Thyroid gland (tissue), 4 donors: ENCODE data around the gene SPRR2E. TPM values are rescaled to one million over a fixed set of nuclear protein-coding genes. Genes with fewer than 3 reads are reported as not detected.
"Not testable (repeated sequence)": the region's sequence is repeated elsewhere in the genome, so short reads cannot be mapped to it uniquely, and the experiment has no call there.

Experiments
- DNase-seq, 2 donors: peaks; one replicate each; pipeline ENCODE4 v3.0.0-alpha.2; 2019
- H3K27ac ChIP-seq, 3 donors: fragments of 200-600 bp; sonication (generic); 1 replicate in 2 of 3; 2 replicates in 1 of 3; pipeline ENCODE4 v1.5.1; 2016 to 2019; ENCODE audit warnings: mild to moderate bottlenecking in 1 of 3, moderate library complexity in 1 of 3
- H3K27me3 ChIP-seq: fragments of 200-600 bp; sonication (generic); one replicate; pipeline ENCODE4 v1.5.1; 2019
- H3K36me3 ChIP-seq, 2 donors: fragments of 200-600 bp; sonication (generic); one replicate each; pipeline ENCODE4 v1.5.1; 2016 to 2019
- H3K4me1 ChIP-seq, 2 donors: fragments of 200-600 bp; sonication (generic); one replicate each; pipeline ENCODE4 v1.5.1; 2017 to 2019
- H3K4me3 ChIP-seq, 3 donors: fragments of 200-600 bp; sonication (generic); replicated peaks in 1 of 3; 1 replicate in 2 of 3; 2 replicates in 1 of 3; pipeline ENCODE4 v1.5.1; 2016; ENCODE audit warnings: mild to moderate bottlenecking in 1 of 3
- H3K9me3 ChIP-seq: fragments of 200-600 bp; sonication (generic); one replicate; pipeline ENCODE4 v1.5.1; 2017
- POLR2A ChIP-seq, 2 donors: fragments of 450-650 bp; IDR thresholded peaks; one replicate each; pipeline ENCODE4 v1.6.1; 2017; ENCODE audit warnings: antibody characterized with exemption in 2 of 2, mild to moderate bottlenecking in 2 of 2, moderate library complexity in 1 of 2
- WGBS, 2 donors: methylation state at CpG; one replicate each; pipeline ENCODE4 v1.1.5; 2017; 5-methylcytosine and 5-hydroxymethylcytosine counted together
- intact Hi-C: fragments of 100-400 bp; cut with DNase I; formaldehyde crosslinking; loops from one replicate; pipeline ENCODE4 v1.15.1; 2023
- small RNA-seq: library from RNA; depleted of rRNA; stranded (forward); fragments of <200 nt; gene quantifications from one replicate; pipeline ENCODE3, GENCODE V24; 2016
- total RNA-seq, 4 donors: library from RNA; depleted of rRNA; stranded (reverse); fragments of >200 nt; gene quantifications; one replicate each; pipeline ENCODE4 v1.2.3, GENCODE V29; 2016
- TF ChIP-seq, protein P1 (sequence below), 6 experiments: fragments of 200-600 bp in 3 of 6; fragments of 450-650 bp in 3 of 6; sonication (generic) in 3 of 6; IDR thresholded peaks; one replicate each; pipeline ENCODE4 v1.5.1; 2016 to 2019; ENCODE audit warnings: antibody characterized with exemption in 6 of 6, mild to moderate bottlenecking in 2 of 6, inconsistent platforms in 1 of 6, moderate library complexity in 1 of 6

The SPRR2E gene
- total RNA-seq, 4 donors from 2014 or later, result not detected

DNA sequence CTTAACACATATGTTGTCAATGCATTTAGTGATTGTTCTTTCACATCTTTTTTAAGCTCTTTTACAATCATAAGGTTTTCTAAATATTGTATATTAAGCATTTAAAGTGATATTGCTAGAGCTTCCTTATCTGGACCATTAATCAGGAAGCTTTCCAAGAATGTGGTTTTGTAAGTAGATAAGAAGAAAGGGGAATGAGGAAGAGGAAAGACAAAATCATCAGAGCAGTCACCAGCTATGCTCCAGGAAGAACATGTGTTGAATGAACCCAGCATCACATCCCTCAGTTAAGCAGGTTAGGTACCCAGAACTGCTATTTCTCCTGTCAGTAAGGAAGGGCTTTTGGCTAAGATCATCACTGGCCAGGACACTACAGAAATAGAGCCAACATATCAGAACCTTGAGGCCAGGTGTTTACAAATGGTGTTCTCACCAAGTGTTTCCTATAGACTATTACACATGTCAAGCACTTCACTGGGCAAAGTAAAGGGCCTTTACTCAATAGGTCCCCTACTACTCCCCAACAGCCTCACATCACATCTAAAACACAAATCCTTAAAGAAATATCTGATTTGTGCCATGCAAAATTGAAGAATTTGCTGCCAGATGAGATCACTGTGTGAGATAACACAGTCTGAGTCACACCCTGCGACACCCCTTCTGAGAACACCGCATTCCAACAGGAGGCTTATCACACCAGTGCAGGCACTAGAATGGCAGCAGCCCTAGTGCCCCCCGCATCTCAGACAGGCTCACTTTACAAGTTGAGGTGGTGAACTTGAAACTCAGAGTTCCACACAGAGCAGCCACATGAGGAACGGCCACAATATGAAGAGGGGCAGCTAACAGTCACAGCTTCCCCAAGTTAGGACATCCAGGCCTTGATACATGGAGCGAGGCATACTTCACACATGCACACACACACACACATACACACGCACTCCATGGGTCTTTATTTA is 35.2 kb downstream of the SPRR2E start:
- intact Hi-C loops, result no loop called here
- Histone ChIP-seq H3K36me3 (no peaks in the 10 kb centered on the region), H3K4me1 (no peaks in the 10 kb centered on the region), H3K27ac (no peak overlapping the region), H3K4me3 (no peak overlapping the region), H3K9me3 (no peaks in the 10 kb centered on the region), H3K27me3 (no peaks in the 10 kb centered on the region)
- DNase-seq, result no peak
- 71 to 82% methylated on average over 6 of the region's 6 CpGs for WGBS, 2 donors
- TF ChIP-seq, protein P1, sequence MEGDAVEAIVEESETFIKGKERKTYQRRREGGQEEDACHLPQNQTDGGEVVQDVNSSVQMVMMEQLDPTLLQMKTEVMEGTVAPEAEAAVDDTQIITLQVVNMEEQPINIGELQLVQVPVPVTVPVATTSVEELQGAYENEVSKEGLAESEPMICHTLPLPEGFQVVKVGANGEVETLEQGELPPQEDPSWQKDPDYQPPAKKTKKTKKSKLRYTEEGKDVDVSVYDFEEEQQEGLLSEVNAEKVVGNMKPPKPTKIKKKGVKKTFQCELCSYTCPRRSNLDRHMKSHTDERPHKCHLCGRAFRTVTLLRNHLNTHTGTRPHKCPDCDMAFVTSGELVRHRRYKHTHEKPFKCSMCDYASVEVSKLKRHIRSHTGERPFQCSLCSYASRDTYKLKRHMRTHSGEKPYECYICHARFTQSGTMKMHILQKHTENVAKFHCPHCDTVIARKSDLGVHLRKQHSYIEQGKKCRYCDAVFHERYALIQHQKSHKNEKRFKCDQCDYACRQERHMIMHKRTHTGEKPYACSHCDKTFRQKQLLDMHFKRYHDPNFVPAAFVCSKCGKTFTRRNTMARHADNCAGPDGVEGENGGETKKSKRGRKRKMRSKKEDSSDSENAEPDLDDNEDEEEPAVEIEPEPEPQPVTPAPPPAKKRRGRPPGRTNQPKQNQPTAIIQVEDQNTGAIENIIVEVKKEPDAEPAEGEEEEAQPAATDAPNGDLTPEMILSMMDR (IDR thresholded peaks at IDR 0.05), result no peak
- no peak for TF ChIP-seq POLR2A (IDR thresholded peaks at IDR 0.05)

DNA sequence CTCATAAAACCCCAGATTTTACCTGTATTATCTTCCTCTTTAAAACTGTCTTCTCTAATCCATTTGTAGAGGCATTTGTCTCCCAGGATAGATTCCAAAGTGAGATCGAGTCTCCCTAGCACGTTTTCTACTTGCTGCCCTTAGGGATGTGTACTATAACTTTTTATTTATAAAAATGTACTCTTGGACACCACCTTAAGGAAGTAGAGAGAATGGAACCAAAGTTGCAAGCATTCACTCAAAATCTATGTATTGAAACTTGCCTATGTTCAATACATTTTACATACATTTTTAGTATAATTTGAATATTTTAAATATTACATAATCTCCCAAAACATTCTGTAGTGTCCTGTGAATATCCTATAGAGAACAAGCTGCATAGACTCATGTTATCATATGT is 36.2 kb downstream of the SPRR2E start:
- DNase-seq, result no peak
- H3K27me3 ChIP-seq, result no peaks in the 10 kb centered on the region
- H3K9me3 ChIP-seq, result no peaks in the 10 kb centered on the region
- H3K27ac ChIP-seq, result no peak overlapping the region
- no peaks in the 10 kb centered on the region for H3K4me1 ChIP-seq
- intact Hi-C loops, result no loop called here
- no peaks in the 10 kb centered on the region for H3K36me3 ChIP-seq
- WGBS, 2 donors, result 55 to 64% methylated on average over 2 of the region's 2 CpGs
- no peak for TF ChIP-seq POLR2A (IDR thresholded peaks at IDR 0.05)
- TF ChIP-seq, protein P1 (IDR thresholded peaks at IDR 0.05), result no peak
- no peak overlapping the region for H3K4me3 ChIP-seq

- 47 to 64% methylated on average over 2 of the region's 2 CpGs for WGBS, 2 donors
- Histone ChIP-seq H3K36me3 (no peaks in the 10 kb centered on the region), H3K27me3 (no peaks in the 10 kb centered on the region), H3K9me3 (no peaks in the 10 kb centered on the region), H3K4me1 (no peaks in the 10 kb centered on the region), H3K4me3 (no peak within 1 kb of the TSS), H3K27ac (no peak within 1 kb of the TSS)
- intact Hi-C loops, result no loop called here
- TF ChIP-seq POLR2A (IDR thresholded peaks at IDR 0.05), result no peak
- TF ChIP-seq, protein P1 (IDR thresholded peaks at IDR 0.05), result no peak
- DNase-seq, result no peak
Measured at GRCh38 chr1:153057375-153057774, 37.0 kb downstream of the SPRR2E start, which contains the start of gene SPRR2A. Gene SPRR2A (minus strand): TSS chr1:153057512. CDS start chr1:153056735, 777 bp downstream.

GRCh38 chr1:153056111-153056510 is 38.2 kb downstream of the SPRR2E start:
- intact Hi-C loops, H3K4me1 ChIP-seq, H3K4me3 ChIP-seq, DNase-seq, H3K36me3 ChIP-seq, H3K27ac ChIP-seq, H3K27me3 ChIP-seq, H3K9me3 ChIP-seq: not testable (repeated sequence)
- 65 to 67% methylated on average over 3 of the region's 3 CpGs for WGBS, 2 donors

- Histone ChIP-seq H3K27ac (no peak overlapping the region), H3K36me3 (no peaks in the 10 kb centered on the region), H3K27me3 (no peaks in the 10 kb centered on the region), H3K4me3 (no peak overlapping the region), H3K9me3 (no peaks in the 10 kb centered on the region), H3K4me1 (no peaks in the 10 kb centered on the region)
- no peak for DNase-seq
- intact Hi-C loops, result no loop called here
- no peak for TF ChIP-seq POLR2A (IDR thresholded peaks at IDR 0.05)
- TF ChIP-seq, protein P1 (IDR thresholded peaks at IDR 0.05), result no peak
- 93 to 95% methylated on average over 2 of the region's 2 CpGs for WGBS, 2 donors
Measured at GRCh38 chr1:153049211-153049610, 45.1 kb downstream of the SPRR2E start.

Small RNA genes lying within 50 kb of the gene (small RNA-seq; reads per million reads assigned to genes)
- not detected for gene SPRR2C

Other genes starting within 250 kb of the SPRR2E start
- not detected for gene LCE7A, start 234.5 kb downstream of the SPRR2E start, total RNA-seq
- gene SMCP, start 216.2 kb downstream of the SPRR2E start, total RNA-seq, result 1 to 10 TPM in 1 of 4 donors, not detected in 3; 2.6 TPM
- gene IVL, start 186.0 kb downstream of the SPRR2E start, total RNA-seq, result not detected
- not detected for gene SPRR5, start 147.3 kb downstream of the SPRR2E start, total RNA-seq
- not detected for gene SPRR4, start 123.9 kb downstream of the SPRR2E start, total RNA-seq
- gene SPRR1A, start 110.4 kb downstream of the SPRR2E start, total RNA-seq, result not detected
- not detected for gene SPRR3, start 92.8 kb downstream of the SPRR2E start, total RNA-seq
- gene SPRR1B, start 63.3 kb downstream of the SPRR2E start, total RNA-seq, result not detected
- not detected for gene SPRR2D, start 53.4 kb downstream of the SPRR2E start, total RNA-seq
- not detected for gene SPRR2A, start 37.0 kb downstream of the SPRR2E start, total RNA-seq
- gene SPRR2B, start 22.9 kb downstream of the SPRR2E start, total RNA-seq, result not detected
- not detected for gene SPRR2F, start 19.0 kb upstream of the SPRR2E start, total RNA-seq
- gene SPRR2G, start 56.4 kb upstream of the SPRR2E start, total RNA-seq, result not detected
- 1 to 10 TPM in 1 of 4 donors, not detected in 3; 3.6 TPM for gene LELP1, start 108.9 kb upstream of the SPRR2E start, total RNA-seq
- gene PRR9, start 123.1 kb upstream of the SPRR2E start, total RNA-seq, result not detected
- not detected for gene LORICRIN, start 165.2 kb upstream of the SPRR2E start, total RNA-seq
- not detected for gene PGLYRP3, start 218.4 kb upstream of the SPRR2E start, total RNA-seq